HCT116 (cell line): ENCODE data around the gene RBM47. TPM values are rescaled to one million over a fixed set of nuclear protein-coding genes. Genes with fewer than 3 reads are reported as not detected.

ENCODE experiments used
- ATAC-seq: fragments of 200-7000 bp; cut with Tn5 transposase; 2 replicates; pipeline ENCODE4 v1.9.1; 2020; ENCODE audit warnings: mild to moderate bottlenecking, moderate library complexity
- BruUV-seq: library from RNA; stranded (reverse); fragments of 400-500 nt; replicated peaks from 2 replicates; lab custom pipeline; 2021; lab: Mats Ljungman, UMichigan
- CTCF ChIA-PET: fragments of 300-600 bp; sonication (Branson Sonifier 250); formaldehyde crosslinking; loops from one replicate; lab custom pipeline; 2021; ENCODE audit warnings: antibody characterized with exemption; lab: Charles Lee
- POLR2A ChIA-PET: fragments of 300-600, 350-600 bp; sonication (Branson Sonifier 250); formaldehyde crosslinking; loops from one replicate; lab custom pipeline; 2021; ENCODE audit warnings: antibody characterized with exemption; lab: Charles Lee
- RAD21 ChIA-PET, 2 experiments: fragments of 300-600 bp; sonication (Branson Sonifier 250); formaldehyde crosslinking; loops; one replicate each; lab custom pipeline; 2023; ENCODE audit warnings: low total read pairs in 2 of 2; ENCODE audit not compliant: uncharacterized antibody in 2 of 2, unreplicated experiment in 2 of 2, low non-redundant PET in 1 of 2; lab: Charles Lee
- DNase-seq: peaks from one replicate; pipeline ENCODE4 v3.0.0-alpha.2; 2010; ENCODE audit warnings: low read depth, low spot score
- H2AFZ ChIP-seq: fragments of 200-600 bp; shearing (Covaris generic), sonication (generic); 2 replicates; pipeline ENCODE4 v1.6.1; 2017; ENCODE audit warnings: low read depth, mixed run types, mixed read lengths, antibody characterized with exemption, low read length; ENCODE audit not compliant: poor library complexity, severe bottlenecking
- H3K27ac ChIP-seq: 2 replicates; pipeline ENCODE4 v1.5.1; 2012; ENCODE audit warnings: low read depth, low read length
- H3K27me3 ChIP-seq: fragments of 200-600 bp; sonication (generic); 2 replicates; pipeline ENCODE4 v1.6.1; 2016; ENCODE audit warnings: mixed run types, low read length, mixed read lengths; ENCODE audit not compliant: insufficient read depth
- H3K36me3 ChIP-seq, 2 experiments: fragments of 200-500 bp in 1 of 2; fragments of 200-600 bp in 1 of 2; sonication (Bioruptor generic) in 1 of 2; sonication (generic) in 1 of 2; 2 replicates each; pipeline versions ENCODE4 v1.5.1 to v1.6.1; 2014 to 2016; ENCODE audit warnings: low read length in 2 of 2, inconsistent platforms in 1 of 2, mixed read lengths in 1 of 2, mixed run types in 1 of 2; ENCODE audit not compliant: insufficient read depth in 2 of 2, control insufficient read depth in 1 of 2
- H3K4me1 ChIP-seq, 2 experiments: fragments of 200-600 bp in 1 of 2; sonication (generic) in 1 of 2; 2 replicates each; pipeline versions ENCODE4 v1.5.1 to v1.6.1; 2012 to 2017; ENCODE audit warnings: low read length in 2 of 2, inconsistent platforms in 1 of 2, mild to moderate bottlenecking in 1 of 2, mixed read lengths in 1 of 2, mixed run types in 1 of 2, moderate library complexity in 1 of 2; ENCODE audit not compliant: insufficient read depth in 2 of 2, control insufficient read depth in 1 of 2
- H3K4me2 ChIP-seq: fragments of 200-600 bp; sonication (generic); 2 replicates; pipeline ENCODE4 v1.6.1; 2017; ENCODE audit warnings: mixed run types, low read length, mixed read lengths
- H3K4me3 ChIP-seq, 2 experiments: fragments of 200-600 bp in 1 of 2; sonication (generic) in 1 of 2; replicated peaks in 1 of 2; 2 replicates each; pipeline ENCODE4 v1.5.1; 2011 to 2016; ENCODE audit warnings: low read length in 2 of 2, control low read depth in 1 of 2, low read depth in 1 of 2, mild to moderate bottlenecking in 1 of 2, mixed read lengths in 1 of 2, mixed run types in 1 of 2
- H3K79me2 ChIP-seq: fragments of 200-600 bp; sonication (generic); 2 replicates; pipeline ENCODE4 v1.6.1; 2017; ENCODE audit warnings: mild to moderate bottlenecking, mixed run types, low read length, moderate library complexity, mixed read lengths; ENCODE audit not compliant: insufficient read depth
- H3K9ac ChIP-seq: fragments of 200-600 bp; sonication (generic); 2 replicates; pipeline ENCODE4 v1.6.1; 2016; ENCODE audit warnings: low read length, mixed read lengths
- H3K9me2 ChIP-seq: fragments of 200-600 bp; sonication (generic), shearing (Covaris generic); 2 replicates; pipeline ENCODE4 v1.6.1; 2017; ENCODE audit warnings: mixed run types, mild to moderate bottlenecking, moderate library complexity; ENCODE audit not compliant: insufficient read depth
- H3K9me3 ChIP-seq, 2 experiments: fragments of 200-500 bp in 1 of 2; fragments of 200-600 bp in 1 of 2; sonication (Bioruptor generic) in 1 of 2; sonication (generic) in 1 of 2; 2 replicates each; pipeline ENCODE4 v1.6.1; 2014 to 2017; ENCODE audit warnings: low read length in 2 of 2, mixed read lengths in 2 of 2, inconsistent platforms in 1 of 2, low read depth in 1 of 2, mild to moderate bottlenecking in 1 of 2, mixed run types in 1 of 2, moderate library complexity in 1 of 2; ENCODE audit not compliant: control insufficient read depth in 1 of 2, insufficient read depth in 1 of 2
- H4K20me1 ChIP-seq: fragments of 200-600 bp; sonication (generic), shearing (Covaris generic); 2 replicates; pipeline ENCODE4 v1.6.1; 2017; ENCODE audit warnings: mixed run types, mild to moderate bottlenecking, moderate library complexity; ENCODE audit not compliant: insufficient read depth
- CBX3 ChIP-seq: IDR thresholded peaks from 2 replicates; pipeline ENCODE4 v1.6.1; 2012; ENCODE audit warnings: low read depth
- CEBPB ChIP-seq: IDR thresholded peaks from 2 replicates; pipeline ENCODE4 v1.6.1; 2012; ENCODE audit warnings: low read depth
- CTCF ChIP-seq, 3 experiments: fragments of 200-600 bp in 1 of 3; sonication (generic) in 1 of 3; IDR thresholded peaks in 2 of 3; conservative IDR thresholded peaks in 1 of 3; 2 replicates each; pipeline ENCODE4 v1.5.1; 2012 to 2017; ENCODE audit warnings: low read depth in 2 of 3, low read length in 2 of 3, antibody characterized with exemption in 1 of 3, borderline replicate concordance in 1 of 3, control low read depth in 1 of 3, mild to moderate bottlenecking in 1 of 3, mixed read lengths in 1 of 3, mixed run types in 1 of 3, moderate library complexity in 1 of 3; ENCODE audit not compliant: insufficient read depth in 1 of 3
- EGR1 ChIP-seq: IDR thresholded peaks from 2 replicates; pipeline ENCODE4 v1.6.1; 2012; ENCODE audit warnings: low read depth
- ELF1 ChIP-seq: IDR thresholded peaks from 2 replicates; pipeline ENCODE4 v1.6.1; 2012; ENCODE audit warnings: low read depth, borderline replicate concordance
- EZH2 ChIP-seq: fragments of 200-600 bp; sonication (generic); IDR thresholded peaks from 2 replicates; pipeline ENCODE4 v1.6.1; 2017; ENCODE audit warnings: antibody characterized with exemption, mixed run types
- EZH2phosphoT487 ChIP-seq: fragments of 200-600 bp; IDR thresholded peaks from 2 replicates; pipeline ENCODE4 v1.6.1; 2018; ENCODE audit warnings: antibody characterized with exemption, borderline replicate concordance
- FOSL1 ChIP-seq: IDR thresholded peaks from 2 replicates; pipeline ENCODE4 v1.6.1; 2012; ENCODE audit warnings: low read depth
- JUND ChIP-seq: IDR thresholded peaks from 2 replicates; pipeline ENCODE4 v1.6.1; 2012
- POLR2A ChIP-seq: IDR thresholded peaks from 2 replicates; pipeline ENCODE4 v1.7.0; 2011; ENCODE audit warnings: borderline replicate concordance; ENCODE audit not compliant: insufficient read depth, insufficient read length; ENCODE audit errors: extremely low read depth
- REST ChIP-seq: IDR thresholded peaks from 2 replicates; pipeline ENCODE4 v1.6.1; 2012; ENCODE audit warnings: low read depth
- SIN3A ChIP-seq: IDR thresholded peaks from 2 replicates; pipeline ENCODE4 v1.6.1; 2012; ENCODE audit warnings: low read depth
- SP1 ChIP-seq: IDR thresholded peaks from 2 replicates; pipeline ENCODE4 v1.6.1; 2012; ENCODE audit warnings: low read depth
- SRF ChIP-seq: IDR thresholded peaks from 2 replicates; pipeline ENCODE4 v1.6.1; 2012; ENCODE audit warnings: low read depth
- ZBTB33 ChIP-seq: IDR thresholded peaks from 2 replicates; pipeline ENCODE4 v1.6.1; 2011; ENCODE audit warnings: mild to moderate bottlenecking, low read length, moderate library complexity; ENCODE audit not compliant: insufficient replicate concordance; ENCODE audit errors: extremely low read depth
- ZFX ChIP-seq: fragments of 450-650 bp; IDR thresholded peaks from 2 replicates; pipeline ENCODE4 v1.6.1; 2017
- ZNF274 ChIP-seq: fragments of 200-500 bp; sonication (Bioruptor generic); IDR thresholded peaks from 2 replicates; pipeline ENCODE4 v1.6.1; 2014; ENCODE audit warnings: mild to moderate bottlenecking, low read depth, low read length, inconsistent platforms
- intact Hi-C: fragments of 100-400 bp; cut with micrococcal nuclease; formaldehyde crosslinking; loops from 2 replicates; pipeline ENCODE4 v1.10.0; 2022
- total RNA-seq: library from RNA; stranded (reverse); gene quantifications from one replicate; pipeline ENCODE4 v1.2.1, GENCODE V29; 2021; ENCODE audit not compliant: unreplicated experiment
- TF ChIP-seq, protein P1 (sequence below): IDR thresholded peaks from 2 replicates; pipeline ENCODE4 v1.6.1; 2012

RBM47 gene
- total RNA-seq, 1 experiment from 2014 or later, result 22.2 TPM

GRCh38 chr4:40632080-40632479 lies 2.4 kb upstream of the RBM47 start:
- DNase-seq (no peak), ATAC-seq (no peak)
- ChIA-PET POLR2A (no interaction called here), CTCF (no interaction called here), RAD21 (no interaction called here)
- BruUV-seq, result no TSS peak
- Histone ChIP-seq H4K20me1 (no peaks in the 10 kb centered on the region), H3K9ac (no peak overlapping the region), H3K4me3 (no peak overlapping the region), H3K79me2 (0 out of 2 replicates have a peak, but pooled peaks cover 4% of the 10 kb centered on the region), H3K36me3 (no peaks in the 10 kb centered on the region), H3K27me3 (no peaks in the 10 kb centered on the region), H3K9me3 (no peaks in the 10 kb centered on the region), H3K9me2 (no peaks in the 10 kb centered on the region), H3K4me2 (no peak overlapping the region), H3K4me1 (peaks cover 14 to 29% of the 10 kb centered on the region in 2 experiments), H2AFZ (peak overlapping the region; percentile 22), H3K27ac (no peak overlapping the region)
- TF ChIP-seq CBX3 (no peak), SIN3A (no peak), EZH2phosphoT487 (no peak), FOSL1 (no peak), CEBPB (no peak), SP1 (no peak), EZH2 (no peak), ZNF274 (no peak), REST (no peak), ZBTB33 (no peak), POLR2A (no peak), SRF (no peak), ZFX (no peak), EGR1 (no peak), CTCF (IDR thresholded peaks at IDR 0.05 in 2 of 3, conservative IDR thresholded peaks at IDR 0.05 in 1 of 3; ENCODE audit: borderline replicate concordance in 1 of 3, insufficient read depth in 1 of 3, low read depth in 2 of 3, low read length in 2 of 3) (no peak), ELF1 (no peak), JUND (no peak)
- TF ChIP-seq, protein P1, sequence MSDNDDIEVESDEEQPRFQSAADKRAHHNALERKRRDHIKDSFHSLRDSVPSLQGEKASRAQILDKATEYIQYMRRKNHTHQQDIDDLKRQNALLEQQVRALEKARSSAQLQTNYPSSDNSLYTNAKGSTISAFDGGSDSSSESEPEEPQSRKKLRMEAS, result no peak
- intact Hi-C loops, result loop anchor here (5.0 kb wide), 1 partner anchor 70 kb away; no protein-coding TSS in a partner anchor
